Measurements from ENCODE around the gene CTSZ.

DNA sequence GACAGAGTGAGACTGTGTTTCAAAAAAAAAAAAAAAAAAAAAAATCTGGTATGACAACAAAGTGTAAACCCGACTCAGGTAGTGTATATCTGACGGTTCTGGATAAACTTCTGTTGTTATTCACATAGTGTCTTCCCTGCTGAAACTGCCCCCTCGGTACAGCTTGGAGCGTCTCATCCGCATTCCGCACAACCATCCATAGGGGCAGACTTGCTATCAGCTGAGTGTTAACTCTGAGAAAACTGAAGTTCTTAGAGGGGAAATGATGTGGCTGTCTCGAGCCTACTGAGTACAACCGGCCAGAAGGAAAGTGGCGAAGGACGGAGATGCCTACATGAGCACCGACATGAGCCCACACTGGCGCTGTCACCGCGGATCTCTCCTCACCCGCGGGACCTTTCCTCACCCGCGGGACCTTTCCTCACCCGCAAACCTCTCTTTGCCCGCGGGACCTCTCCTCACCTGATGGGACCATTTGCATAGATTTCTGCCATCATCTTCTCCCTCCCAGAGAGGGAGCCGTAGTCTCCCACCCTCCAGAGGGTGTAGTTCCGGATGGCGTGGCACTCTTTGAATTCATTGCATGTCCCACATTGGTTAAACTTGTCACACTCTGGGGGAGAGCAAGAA, 9.8 kb downstream of the CTSZ start:
- TF ChIP-seq EZH2 (IDR thresholded peaks at IDR 0.05; ENCODE audit: low read depth, unreplicated experiment) = no peak
- TF ChIP-seq EZH2phosphoT487 (IDR thresholded peaks at IDR 0.05; ENCODE audit: unreplicated experiment) = no peak
- TF ChIP-seq CTCF (conservative IDR thresholded peaks at IDR 0.05; ENCODE audit: low read depth in 2 of 2) = 0 out of 4 replicates have a peak, but pooled peaks of 1 of the 2 experiments have one; percentile 5
- no peak for TF ChIP-seq JUNB (IDR thresholded peaks at IDR 0.05; ENCODE audit: unreplicated experiment)
